Epithelial cell of esophagus (primary cell): ENCODE results near the gene SMURF2.

Source experiments
- DNase-seq: peaks from one replicate; pipeline ENCODE4 v3.0.0; 2010; ENCODE audit warnings: low read depth
- H3K4me3 ChIP-seq: 2 replicates; pipeline ENCODE4 v1.5.1; 2011; ENCODE audit warnings: mild to moderate bottlenecking, low read length, control low read depth
- CTCF ChIP-seq: IDR thresholded peaks from 2 replicates; pipeline ENCODE4 v1.5.1; 2011; ENCODE audit warnings: low read depth, mild to moderate bottlenecking, low read length, control low read depth, inconsistent platforms; ENCODE audit not compliant: insufficient read depth; ENCODE audit errors: missing control alignments

Gene SMURF2

GRCh38 chr17:64503341-64503740 lies 158.8 kb downstream of the SMURF2 start:
- H3K4me3 ChIP-seq, result no peak overlapping the region
- TF ChIP-seq CTCF, result no peak
- DNase-seq, result peak; percentile 17

GRCh38 chr17:64502809-64503208 lies 159.3 kb downstream of the SMURF2 start:
- no peak overlapping the region for H3K4me3 ChIP-seq
- no peak for DNase-seq
- no peak for TF ChIP-seq CTCF

GRCh38 chr17:64502021-64502420 lies 160.1 kb downstream of the SMURF2 start:
- no peak overlapping the region for H3K4me3 ChIP-seq
- TF ChIP-seq CTCF, result no peak
- no peak for DNase-seq

- no peak for TF ChIP-seq CTCF
- peak; percentile 52 for DNase-seq
- no peak overlapping the region for H3K4me3 ChIP-seq
These were observed 161.0 kb downstream of the SMURF2 start for GRCh38 chr17:64500862-64501765.

GRCh38 chr17:64500487-64500859 lies 161.6 kb downstream of the SMURF2 start:
- DNase-seq, result no peak
- TF ChIP-seq CTCF, result no peak
- H3K4me3 ChIP-seq, result no peak overlapping the region

- TF ChIP-seq CTCF, result no peak
- H3K4me3 ChIP-seq, result no peak overlapping the region
- peak; percentile 41 for DNase-seq
These were observed 162.2 kb downstream of the SMURF2 start for GRCh38 chr17:64499805-64500486.
